ENCODE data around the gene IFT43. TPM values are rescaled to one million over a fixed set of nuclear protein-coding genes. Genes with fewer than 3 reads are reported as not detected.

The IFT43 gene
- total RNA-seq, 1 experiment from 2014 or later, result 24.2 TPM

GRCh38 chr14:76118594-76118993 lies 133.0 kb downstream of the IFT43 start:
- Histone ChIP-seq H3K36me3 (ENCODE audit: control insufficient read depth in 1 of 2, insufficient read depth in 2 of 2, low read length in 2 of 2) (no peaks in the 10 kb centered on the region), H4K20me1 (ENCODE audit: insufficient read depth) (no peaks in the 10 kb centered on the region), H3K9ac (ENCODE audit: low read length) (no peak overlapping the region), H3K9me2 (ENCODE audit: insufficient read depth) (no peaks in the 10 kb centered on the region), H3K9me3 (ENCODE audit: control insufficient read depth in 1 of 2, insufficient read depth in 1 of 2, low read depth in 1 of 2, low read length in 2 of 2) (no peaks in the 10 kb centered on the region), H3K4me1 (ENCODE audit: control insufficient read depth in 1 of 2, insufficient read depth in 2 of 2, low read length in 2 of 2) (no peaks in the 10 kb centered on the region), H3K27me3 (ENCODE audit: insufficient read depth, low read length) (no peaks in the 10 kb centered on the region), H3K4me3 (replicated peaks in 1 of 2; ENCODE audit: low read depth in 1 of 2, low read length in 2 of 2) (no peak overlapping the region), H3K79me2 (ENCODE audit: insufficient read depth, low read length) (no peaks in the 10 kb centered on the region), H3K27ac (ENCODE audit: low read depth, low read length) (no peak overlapping the region), H2AFZ (ENCODE audit: low read depth, low read length, poor library complexity, severe bottlenecking) (no peak overlapping the region), H3K4me2 (ENCODE audit: low read length) (no peak overlapping the region)
- ChIA-PET POLR2A (no interaction called here), RAD21 (ENCODE audit: low non-redundant PET in 1 of 2, low total read pairs in 2 of 2, uncharacterized antibody in 2 of 2, unreplicated experiment in 2 of 2) (no interaction called here), CTCF (no interaction called here)
- DNase-seq (ENCODE audit: low read depth, low spot score) (no peak), ATAC-seq (no peak)
- no TSS peak for BruUV-seq (replicated peaks)
- intact Hi-C loops (cut with micrococcal nuclease), result no loop called here
- TF ChIP-seq EZH2 (IDR thresholded peaks at IDR 0.05) (no peak), TCF7L2 (IDR thresholded peaks at IDR 0.05; ENCODE audit: borderline replicate concordance, extremely low read depth, insufficient read depth, insufficient read length) (no peak), EZH2phosphoT487 (IDR thresholded peaks at IDR 0.05; ENCODE audit: borderline replicate concordance) (no peak), ZBTB33 (IDR thresholded peaks at IDR 0.05; ENCODE audit: extremely low read depth, insufficient replicate concordance, low read length) (no peak), JUND (IDR thresholded peaks at IDR 0.05) (no peak), POLR2A (IDR thresholded peaks at IDR 0.05; ENCODE audit: borderline replicate concordance, extremely low read depth, insufficient read depth, insufficient read length) (no peak), POLR2AphosphoS5 (IDR thresholded peaks at IDR 0.05; ENCODE audit: low read depth, low read length) (no peak), ELF1 (IDR thresholded peaks at IDR 0.05; ENCODE audit: borderline replicate concordance, low read depth) (no peak), RAD21 (IDR thresholded peaks at IDR 0.05; ENCODE audit: low read depth) (no peak), SP1 (IDR thresholded peaks at IDR 0.05; ENCODE audit: low read depth) (no peak), MAX (IDR thresholded peaks at IDR 0.05) (no peak), ZNF274 (IDR thresholded peaks at IDR 0.05; ENCODE audit: low read depth, low read length) (no peak), CTCF (IDR thresholded peaks at IDR 0.05 in 2 of 3, conservative IDR thresholded peaks at IDR 0.05 in 1 of 3; ENCODE audit: borderline replicate concordance in 1 of 3, insufficient read depth in 1 of 3, low read depth in 2 of 3, low read length in 2 of 3) (no peak), EGR1 (IDR thresholded peaks at IDR 0.05; ENCODE audit: low read depth) (no peak), SIN3A (IDR thresholded peaks at IDR 0.05; ENCODE audit: low read depth) (no peak), SRF (IDR thresholded peaks at IDR 0.05; ENCODE audit: low read depth) (no peak), CBX3 (IDR thresholded peaks at IDR 0.05; ENCODE audit: low read depth) (no peak)

All from HCT116 (cell line).